Measurements from ENCODE around the gene HBEGF. TPM values are rescaled to one million over a fixed set of nuclear protein-coding genes. Genes with fewer than 3 reads are reported as not detected.

HBEGF gene
- total RNA-seq, 1 donor from 2014 or later, result 7.2 TPM

DNA sequence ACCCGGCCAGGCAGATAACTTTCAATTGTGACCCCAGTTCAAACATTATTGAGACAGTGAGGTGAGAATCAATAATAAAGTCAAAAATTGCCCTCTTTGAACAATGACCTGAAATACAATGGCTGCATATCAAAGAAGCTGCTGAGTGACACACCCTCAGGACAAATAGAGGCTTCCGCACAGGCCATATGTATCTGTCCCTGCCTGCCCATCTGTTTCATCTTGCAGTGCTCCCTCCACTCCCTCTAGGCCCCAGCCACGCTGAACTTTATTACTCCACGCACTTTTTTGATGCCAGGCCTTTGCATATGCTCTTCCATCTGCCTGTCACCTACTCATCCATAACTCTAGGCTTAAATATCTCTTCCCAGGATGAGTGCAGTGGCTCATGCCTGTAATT is 27.6 kb downstream of the HBEGF start:
- TF ChIP-seq, protein P1, sequence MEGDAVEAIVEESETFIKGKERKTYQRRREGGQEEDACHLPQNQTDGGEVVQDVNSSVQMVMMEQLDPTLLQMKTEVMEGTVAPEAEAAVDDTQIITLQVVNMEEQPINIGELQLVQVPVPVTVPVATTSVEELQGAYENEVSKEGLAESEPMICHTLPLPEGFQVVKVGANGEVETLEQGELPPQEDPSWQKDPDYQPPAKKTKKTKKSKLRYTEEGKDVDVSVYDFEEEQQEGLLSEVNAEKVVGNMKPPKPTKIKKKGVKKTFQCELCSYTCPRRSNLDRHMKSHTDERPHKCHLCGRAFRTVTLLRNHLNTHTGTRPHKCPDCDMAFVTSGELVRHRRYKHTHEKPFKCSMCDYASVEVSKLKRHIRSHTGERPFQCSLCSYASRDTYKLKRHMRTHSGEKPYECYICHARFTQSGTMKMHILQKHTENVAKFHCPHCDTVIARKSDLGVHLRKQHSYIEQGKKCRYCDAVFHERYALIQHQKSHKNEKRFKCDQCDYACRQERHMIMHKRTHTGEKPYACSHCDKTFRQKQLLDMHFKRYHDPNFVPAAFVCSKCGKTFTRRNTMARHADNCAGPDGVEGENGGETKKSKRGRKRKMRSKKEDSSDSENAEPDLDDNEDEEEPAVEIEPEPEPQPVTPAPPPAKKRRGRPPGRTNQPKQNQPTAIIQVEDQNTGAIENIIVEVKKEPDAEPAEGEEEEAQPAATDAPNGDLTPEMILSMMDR (IDR thresholded peaks at IDR 0.05; ENCODE audit: unreplicated experiment), result no peak
- Mint-ChIP-seq H3K36me3 (no peaks in the 10 kb centered on the region), H3K27ac (no peak overlapping the region), H3K27me3 (ENCODE audit: low read depth) (no peaks in the 10 kb centered on the region), H3K4me3 (no peak overlapping the region), H3K4me1 (peaks cover 13% of the 10 kb centered on the region), H3K9me3 (peaks cover 9% of the 10 kb centered on the region)
- no peak for DNase-seq (ENCODE audit: low spot score in 2 of 2, unreplicated experiment in 2 of 2)

DNA sequence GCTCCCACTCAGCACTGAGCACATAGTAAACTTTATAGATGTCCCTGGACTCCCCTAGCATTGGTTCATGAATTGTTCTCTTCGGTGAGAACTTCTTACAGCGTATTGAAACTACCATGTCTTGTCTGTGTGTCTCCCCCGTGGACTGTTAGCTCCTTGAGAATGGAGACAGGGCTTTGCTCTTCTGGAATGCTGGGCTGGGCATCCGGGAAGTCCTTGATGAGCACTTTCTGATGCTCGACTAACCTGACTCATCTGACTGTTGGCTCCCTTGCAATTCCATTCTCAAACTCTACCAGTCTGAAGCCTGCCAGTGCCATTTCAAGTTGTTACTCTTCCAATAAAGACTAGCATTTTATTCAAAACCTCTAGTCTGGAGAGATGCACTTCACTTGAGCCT is 28.5 kb downstream of the HBEGF start:
- no peaks in the 10 kb centered on the region for H3K27me3 Mint-ChIP-seq (ENCODE audit: low read depth)
- no peak for DNase-seq (ENCODE audit: low spot score in 2 of 2, unreplicated experiment in 2 of 2)
- H3K36me3 Mint-ChIP-seq, result no peaks in the 10 kb centered on the region
- H3K9me3 Mint-ChIP-seq, result peaks cover 9% of the 10 kb centered on the region
- H3K4me3 Mint-ChIP-seq, result no peak overlapping the region
- H3K4me1 Mint-ChIP-seq, result peaks cover 3% of the 10 kb centered on the region
- TF ChIP-seq, protein P1 (IDR thresholded peaks at IDR 0.05; ENCODE audit: unreplicated experiment), result no peak
- no peak overlapping the region for H3K27ac Mint-ChIP-seq

DNA sequence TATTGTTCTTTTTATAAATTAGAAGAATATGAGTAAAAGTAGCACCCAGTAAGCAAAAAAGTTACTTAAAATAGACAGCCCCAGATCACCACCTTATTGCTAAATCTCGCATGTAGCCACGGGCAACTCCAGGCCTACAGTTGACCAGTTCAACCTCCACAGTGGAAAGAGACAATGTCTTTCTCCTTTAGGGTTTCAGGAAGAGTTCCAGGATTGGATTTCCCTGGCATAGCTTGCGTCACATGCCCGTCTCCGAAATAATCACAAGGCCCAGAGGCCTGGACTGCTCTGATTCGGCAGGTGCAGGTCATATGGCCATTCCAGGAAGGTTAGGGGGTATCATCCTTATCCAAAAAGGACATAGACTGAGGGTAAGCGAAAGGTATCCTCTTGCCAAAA is 33.6 kb downstream of the HBEGF start:
- no peaks in the 10 kb centered on the region for H3K36me3 Mint-ChIP-seq
- no peaks in the 10 kb centered on the region for H3K9me3 Mint-ChIP-seq
- DNase-seq (ENCODE audit: low spot score in 2 of 2, unreplicated experiment in 2 of 2), result no peak
- no peak overlapping the region for H3K4me3 Mint-ChIP-seq
- H3K27ac Mint-ChIP-seq, result no peak overlapping the region
- TF ChIP-seq, protein P1 (IDR thresholded peaks at IDR 0.05; ENCODE audit: unreplicated experiment), result no peak
- no peaks in the 10 kb centered on the region for H3K4me1 Mint-ChIP-seq
- no peaks in the 10 kb centered on the region for H3K27me3 Mint-ChIP-seq (ENCODE audit: low read depth)

DNA sequence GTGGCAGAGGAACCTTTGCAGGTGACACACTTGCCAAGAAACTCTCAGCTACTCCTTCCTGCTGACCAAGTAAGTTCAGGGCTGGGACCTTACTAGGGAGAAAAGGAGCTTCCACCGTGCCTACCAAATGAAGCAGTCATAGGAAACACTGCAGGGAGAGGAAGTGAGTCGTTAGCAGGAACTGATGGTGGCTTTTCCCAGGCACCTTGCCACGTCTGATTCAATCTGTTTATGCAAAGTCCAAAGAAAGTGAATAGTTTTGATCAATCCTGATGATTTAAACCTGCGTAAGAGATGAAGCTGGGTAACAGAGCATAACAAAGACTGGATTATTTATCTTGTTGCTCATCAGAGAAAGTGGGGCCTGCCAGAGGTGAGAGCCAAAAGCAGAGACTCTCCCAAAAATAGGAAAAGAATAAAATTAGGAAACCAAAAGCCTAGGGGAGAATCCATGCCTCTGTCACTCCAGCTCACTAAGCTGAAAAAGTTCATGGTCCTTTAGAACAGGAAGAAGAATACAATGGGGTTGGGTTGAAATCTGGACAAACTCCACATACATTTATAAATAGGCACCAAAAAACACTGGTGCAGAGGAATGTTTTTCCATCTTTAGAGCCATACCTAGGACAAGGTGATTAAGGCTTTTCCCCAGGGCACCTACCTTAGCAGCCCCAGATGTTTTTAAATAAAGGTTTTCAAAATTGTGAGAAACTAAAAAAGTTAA is 34.2 kb downstream of the HBEGF start:
- H3K27me3 Mint-ChIP-seq (ENCODE audit: low read depth), result no peaks in the 10 kb centered on the region
- no peaks in the 10 kb centered on the region for H3K9me3 Mint-ChIP-seq
- no peaks in the 10 kb centered on the region for H3K36me3 Mint-ChIP-seq
- H3K27ac Mint-ChIP-seq, result no peak overlapping the region
- DNase-seq (ENCODE audit: low spot score in 2 of 2, unreplicated experiment in 2 of 2), result no peak
- TF ChIP-seq, protein P1 (IDR thresholded peaks at IDR 0.05; ENCODE audit: unreplicated experiment), result no peak
- H3K4me1 Mint-ChIP-seq, result no peaks in the 10 kb centered on the region
- no peak overlapping the region for H3K4me3 Mint-ChIP-seq

DNA sequence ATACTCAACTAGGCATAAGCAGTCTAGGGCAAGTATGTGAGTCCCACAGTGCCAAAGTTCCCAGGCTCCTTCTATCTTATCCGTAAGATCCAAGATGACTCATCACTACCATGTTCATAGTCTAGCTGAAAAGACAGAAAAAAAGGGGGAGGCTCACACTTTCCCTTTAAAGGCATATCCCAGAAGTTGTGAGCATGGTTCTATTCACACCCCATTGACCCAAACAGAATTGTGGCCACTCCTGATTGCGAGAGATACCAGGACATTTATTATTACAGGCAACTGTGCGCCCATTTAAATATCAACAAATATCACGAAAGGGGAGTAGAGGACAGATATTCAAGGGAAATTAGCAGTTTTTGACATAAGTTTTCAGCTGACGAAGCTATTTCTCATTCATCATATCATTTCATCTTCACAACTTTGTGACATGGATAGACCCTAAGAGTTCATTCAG is 35.4 kb downstream of the HBEGF start:
- no peak overlapping the region for H3K4me3 Mint-ChIP-seq
- no peak overlapping the region for H3K27ac Mint-ChIP-seq
- no peak for DNase-seq (ENCODE audit: low spot score in 2 of 2, unreplicated experiment in 2 of 2)
- H3K9me3 Mint-ChIP-seq, result no peaks in the 10 kb centered on the region
- H3K27me3 Mint-ChIP-seq (ENCODE audit: low read depth), result no peaks in the 10 kb centered on the region
- H3K4me1 Mint-ChIP-seq, result no peaks in the 10 kb centered on the region
- H3K36me3 Mint-ChIP-seq, result no peaks in the 10 kb centered on the region
- TF ChIP-seq, protein P1 (IDR thresholded peaks at IDR 0.05; ENCODE audit: unreplicated experiment), result no peak
